Endothelial cell of umbilical vein (primary cell): ENCODE results near the gene CD46. TPM values are rescaled to one million over a fixed set of nuclear protein-coding genes. Genes with fewer than 3 reads are reported as not detected.

Experiments
- BruUV-seq: library from RNA; stranded (reverse); fragments of 400-500 nt; replicated peaks from 2 replicates; lab custom pipeline; 2021; lab: Mats Ljungman, UMichigan
- CTCF ChIA-PET: fragments of 300-600, 350-600 bp; sonication (Branson Sonifier 250); formaldehyde crosslinking; loops from one replicate; lab custom pipeline; 2021; ENCODE audit warnings: antibody characterized with exemption, inconsistent platforms; lab: Charles Lee
- POLR2A ChIA-PET: fragments of 300-600, 350-600 bp; sonication (Branson Sonifier 250); formaldehyde crosslinking; loops from one replicate; lab custom pipeline; 2021; ENCODE audit warnings: antibody characterized with exemption, inconsistent platforms; lab: Charles Lee
- DNase-seq: peaks from one replicate; pipeline ENCODE4 v3.0.0-alpha.2; 2011; ENCODE audit warnings: low read depth, low spot score
- FAIRE-seq: peaks from 2 replicates; lab custom pipeline; 2011; peaks lifted over from hg19 to GRCh38; lab: Jason Lieb, UNC
- H2AFZ ChIP-seq: 2 replicates; pipeline ENCODE4 v1.6.0; 2012; ENCODE audit warnings: low read depth, low read length, control low read depth, inconsistent platforms
- H3K27ac ChIP-seq: 2 replicates; pipeline ENCODE4 v1.5.1; 2011; ENCODE audit warnings: low read depth, mild to moderate bottlenecking, control low read depth, low read length, moderate library complexity; ENCODE audit not compliant: insufficient read depth
- H3K27me3 ChIP-seq, 2 experiments: 2 replicates each; pipeline versions ENCODE4 v1.6.0 to v1.6.1; 2011; ENCODE audit warnings: low read length in 2 of 2, mixed read lengths in 1 of 2; ENCODE audit not compliant: control insufficient read depth in 2 of 2, insufficient read depth in 2 of 2
- H3K36me3 ChIP-seq, 2 experiments: 2 replicates in 1 of 2; 3 replicates in 1 of 2; pipeline ENCODE4 v1.5.1; 2011; ENCODE audit warnings: low read length in 2 of 2, mild to moderate bottlenecking in 1 of 2, moderate library complexity in 1 of 2; ENCODE audit not compliant: control insufficient read depth in 2 of 2, insufficient read depth in 2 of 2; ENCODE audit errors: extremely low read depth in 1 of 2
- H3K4me1 ChIP-seq: 3 replicates; pipeline ENCODE4 v1.5.1; 2011; ENCODE audit warnings: mild to moderate bottlenecking, low read length; ENCODE audit not compliant: control insufficient read depth, insufficient read depth; ENCODE audit errors: extremely low read depth
- H3K4me2 ChIP-seq: 2 replicates; pipeline ENCODE4 v1.6.1; 2011; ENCODE audit warnings: low read length, control low read depth, mixed read lengths; ENCODE audit not compliant: insufficient read depth
- H3K4me3 ChIP-seq, 3 experiments: fragments of 200-600 bp in 1 of 3; sonication (generic), shearing (Covaris generic) in 1 of 3; replicated peaks in 1 of 3; 2 replicates each; pipeline ENCODE4 v1.5.1; 2011 to 2016; ENCODE audit warnings: control low read depth in 3 of 3, low read length in 3 of 3, mild to moderate bottlenecking in 2 of 3, inconsistent platforms in 1 of 3, low read depth in 1 of 3, moderate library complexity in 1 of 3; ENCODE audit not compliant: insufficient read depth in 1 of 3
- H3K79me2 ChIP-seq: 2 replicates; pipeline ENCODE4 v1.6.0; 2012; ENCODE audit warnings: low read length, inconsistent platforms; ENCODE audit not compliant: control insufficient read depth, insufficient read depth
- H3K9ac ChIP-seq: replicated peaks from 2 replicates; pipeline ENCODE3; 2011; ENCODE audit warnings: low read length, control low read depth; ENCODE audit not compliant: insufficient read depth; ENCODE audit errors: extremely low read depth
- H3K9me1 ChIP-seq: replicated peaks from 3 replicates; pipeline ENCODE4 v1.6.0; 2011; ENCODE audit warnings: mild to moderate bottlenecking, low read length; ENCODE audit not compliant: control insufficient read depth, insufficient read depth; ENCODE audit errors: extremely low read depth
- H3K9me3 ChIP-seq: replicated peaks from 2 replicates; pipeline ENCODE4 v1.5.1; 2012; ENCODE audit warnings: low read length, inconsistent platforms; ENCODE audit not compliant: control insufficient read depth, insufficient read depth
- H4K20me1 ChIP-seq: replicated peaks from 2 replicates; pipeline ENCODE3; 2011; ENCODE audit warnings: mild to moderate bottlenecking, low read length; ENCODE audit not compliant: control insufficient read depth, insufficient read depth; ENCODE audit errors: extremely low read depth
- CTCF ChIP-seq, 2 donors: IDR thresholded peaks; 1 replicate in 1 of 2; 2 replicates in 1 of 2; pipeline ENCODE4 v1.5.1; 2011; ENCODE audit warnings: low read length in 2 of 2, mild to moderate bottlenecking in 2 of 2, moderate library complexity in 2 of 2, control low read depth in 1 of 2, inconsistent platforms in 1 of 2, low read depth in 1 of 2; ENCODE audit not compliant: insufficient read depth in 1 of 2; ENCODE audit errors: extremely low read depth in 1 of 2
- MYC ChIP-seq: IDR thresholded peaks from one replicate; pipeline ENCODE4 v1.6.1; 2011; ENCODE audit warnings: mild to moderate bottlenecking, low read depth, low read length
- POLR2A ChIP-seq: IDR thresholded peaks from 2 replicates; pipeline ENCODE4 v1.6.1; 2012; ENCODE audit warnings: low read depth, mild to moderate bottlenecking, control low read depth, low read length
- dilution Hi-C: fragments of 300-500 bp; cut with MboI; formaldehyde crosslinking; loops from one replicate; pipeline ENCODE4 v1.15.0; 2019; ENCODE audit warnings: low sequenced_read_pairs; ENCODE audit not compliant: extremely low pct_ligation_motif_present
- intact Hi-C: fragments of 100-400 bp; cut with micrococcal nuclease; formaldehyde crosslinking; loops from one replicate; pipeline ENCODE4 v1.10.0; 2022
- polyA plus RNA-seq, 4 experiments: library from polyadenylated mRNA; depleted of rRNA in 3 of 4; stranded (reverse) in 3 of 4; unstranded in 1 of 4; fragments of >200 nt; gene quantifications; 2 replicates each; pipeline versions ENCODE4 v1.2.1 to v1.2.3, GENCODE V29; 2011 to 2012; ENCODE audit warnings: missing spikeins in 1 of 4
- total RNA-seq: library from RNA; stranded (reverse); gene quantifications from 2 replicates; pipeline ENCODE4 v1.2.3, GENCODE V29; 2021
- TF ChIP-seq, protein P1 (sequence below): IDR thresholded peaks from 2 replicates; pipeline ENCODE4 v1.6.1; 2011; ENCODE audit not compliant: insufficient read depth, insufficient read length

CD46 gene
- total and polyA plus RNA-seq, 2 donors (not counting 3 experiments of a cell fraction or from before 2014, with no cell fraction given) = 134 to 256 TPM

DNA sequence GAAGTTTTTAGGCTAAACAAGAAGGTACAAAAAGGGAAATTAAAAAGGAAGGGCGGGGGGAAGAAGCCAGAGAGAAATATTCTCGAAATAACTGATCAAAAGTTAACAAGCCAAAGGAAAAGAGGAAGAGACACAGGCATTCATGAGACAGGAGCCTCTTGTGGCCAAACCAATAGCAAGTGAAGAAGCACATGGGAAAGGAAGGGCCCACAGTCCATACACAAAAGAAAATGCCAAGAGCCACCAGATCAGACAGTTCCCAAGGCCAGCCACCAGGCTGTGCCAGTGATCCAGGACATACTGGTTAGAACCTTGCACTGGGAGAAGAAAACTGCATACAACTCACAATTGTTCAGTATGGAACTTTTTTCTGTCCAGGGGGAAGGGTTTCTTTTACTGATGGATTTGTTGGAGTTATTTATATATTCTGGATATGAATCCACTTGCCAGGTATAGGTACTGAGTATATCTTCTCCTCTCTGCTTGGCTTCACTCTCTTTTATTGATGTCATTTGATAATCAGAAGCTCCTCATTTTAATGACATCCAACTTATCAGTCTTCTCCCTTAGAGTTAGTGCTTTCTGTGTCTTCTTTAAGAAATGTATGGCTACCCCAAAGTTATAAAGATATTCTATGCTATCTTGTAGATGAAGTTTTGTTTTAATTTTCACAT, 76.8 kb downstream of the CD46 start:
- Histone ChIP-seq H3K27ac (peak overlapping the region; percentile 14), H3K9me3 (no peaks in the 10 kb centered on the region), H3K79me2 (peaks cover 56% of the 10 kb centered on the region), H3K9ac (no peak overlapping the region), H3K9me1 (no peaks in the 10 kb centered on the region), H3K4me1 (peaks cover 45% of the 10 kb centered on the region), H3K36me3 (peaks cover 0 to 3% of the 10 kb centered on the region in 2 experiments), H3K4me2 (no peak overlapping the region), H4K20me1 (no peaks in the 10 kb centered on the region), H3K27me3 (no peaks in the 10 kb centered on the region), H2AFZ (no peak overlapping the region), H3K4me3 (no peak overlapping the region)
- no TSS peak for BruUV-seq
- POLR2A ChIA-PET = interaction anchor here (0.8 to 2.2 kb wide), 3 partner anchors 17 to 57 kb away, joined by 3 to 8 read pairs (median 4); no protein-coding TSS in a partner anchor
- intact Hi-C loops = loop anchor here (1.0 to 5.0 kb wide), 7 partner anchors 20 to 414 kb away; partner anchors contain the start of gene PLXNA2
- DNase-seq (peak; percentile 96), FAIRE-seq (peak; percentile 98)
- dilution Hi-C loops = no loop called here
- peak; percentile 82 to 94 for TF ChIP-seq CTCF (IDR thresholded peaks at IDR 0.05; ENCODE audit: extremely low read depth in 1 of 2, insufficient read depth in 1 of 2, low read depth in 1 of 2, low read length in 2 of 2)
- peak; percentile 23 for TF ChIP-seq POLR2A
- no peak for TF ChIP-seq MYC
- TF ChIP-seq, protein P1, sequence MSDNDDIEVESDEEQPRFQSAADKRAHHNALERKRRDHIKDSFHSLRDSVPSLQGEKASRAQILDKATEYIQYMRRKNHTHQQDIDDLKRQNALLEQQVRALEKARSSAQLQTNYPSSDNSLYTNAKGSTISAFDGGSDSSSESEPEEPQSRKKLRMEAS = peak; percentile 75
- CTCF ChIA-PET = interaction anchor here (0.6 to 21.9 kb wide), 23 partner anchors 10 to 226 kb away, joined by 3 to 634 read pairs (median 4); no protein-coding TSS in a partner anchor
